ENCODE measurements around the gene AHRR. TPM values are rescaled to one million over a fixed set of nuclear protein-coding genes. Genes with fewer than 3 reads are reported as not detected.

The AHRR gene
- total RNA-seq, 1 experiment from 2014 or later: 2.2 TPM

DNA sequence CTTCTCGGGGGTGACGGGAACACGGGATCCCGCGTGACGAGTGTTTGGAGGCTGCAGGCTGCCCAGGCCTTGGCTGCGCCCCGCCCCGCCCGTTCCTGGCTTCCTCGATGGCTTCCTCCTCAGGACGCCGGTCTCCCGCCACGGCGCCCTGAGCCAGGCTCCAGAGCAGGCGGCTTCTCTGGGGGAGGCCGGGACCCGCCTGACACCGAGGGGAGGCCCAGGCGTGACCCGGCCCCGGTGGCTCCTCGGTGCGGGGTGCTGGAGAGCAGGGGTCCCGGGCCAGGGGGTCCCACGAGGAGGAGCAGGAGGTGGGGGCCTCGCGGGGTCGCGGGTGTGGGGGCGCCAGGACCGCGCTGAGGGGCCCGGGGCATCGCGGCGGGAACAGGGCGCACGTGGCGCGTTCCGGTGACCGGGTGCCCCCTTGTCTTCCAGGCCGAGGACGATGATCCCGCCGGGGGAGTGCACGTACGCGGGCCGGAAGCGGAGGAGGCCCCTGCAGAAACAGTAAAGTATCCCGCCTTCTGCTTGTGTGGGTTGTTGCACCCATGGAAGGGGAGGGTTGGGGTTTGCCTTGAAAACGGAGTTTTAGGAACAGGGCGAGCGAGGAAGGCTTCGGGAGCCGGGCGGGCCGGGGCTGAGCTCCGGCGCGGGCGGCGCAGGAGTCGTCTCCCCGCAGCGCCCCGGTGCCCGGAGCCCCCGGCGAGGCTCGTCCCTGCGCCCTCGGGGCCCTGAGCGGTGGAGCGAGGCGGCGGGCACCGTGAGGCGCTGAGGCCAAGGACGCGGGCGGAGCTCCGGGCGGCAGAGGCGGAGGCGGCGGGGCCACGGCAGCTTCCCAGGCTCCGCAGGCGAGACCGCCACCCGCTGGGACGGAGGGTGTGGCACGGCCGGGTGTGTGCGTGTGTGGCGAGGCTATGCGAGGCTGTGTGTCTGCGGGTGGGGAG, 22.2 kb downstream of the AHRR start:
- Histone ChIP-seq H4K20me1 (ENCODE audit: control insufficient read depth, insufficient read depth, insufficient read length) (no peaks in the 10 kb centered on the region), H3K79me1 (ENCODE audit: insufficient read depth, low read depth, low read length, poor library complexity, severe bottlenecking) (no peaks in the 10 kb centered on the region), H2BK20ac (ENCODE audit: low read depth, low read length, poor library complexity, severe bottlenecking) (no peak overlapping the region), H2AK5ac (ENCODE audit: insufficient read length, low read length) (no peak overlapping the region), H3K56ac (ENCODE audit: insufficient read length, low read depth, low read length) (no peak overlapping the region), H3K4ac (ENCODE audit: low read depth, low read length) (no peak overlapping the region), H2BK15ac (ENCODE audit: low read depth, low read length) (no peak overlapping the region), H3K9me3 (ENCODE audit: control insufficient read depth, low read depth, low read length) (no peaks in the 10 kb centered on the region), H2BK12ac (ENCODE audit: insufficient read length, low read depth, low read length) (no peak overlapping the region), H4K8ac (replicated peaks; ENCODE audit: insufficient read length, low read depth, low read length) (no peak overlapping the region), H3K4me2 (ENCODE audit: insufficient read depth, insufficient read length, low read length) (peak overlapping the region; percentile 24), H4K91ac (ENCODE audit: insufficient read length, low read depth, low read length) (no peak overlapping the region), H3K79me2 (ENCODE audit: insufficient read depth, low read length) (no peaks in the 10 kb centered on the region), H3K9ac (ENCODE audit: extremely low read depth, insufficient read length, low read length) (no peak overlapping the region), H3K4me1 (ENCODE audit: insufficient read depth, low read length) (no peaks in the 10 kb centered on the region), H3K18ac (ENCODE audit: insufficient read length, low read depth, low read length) (no peak overlapping the region), H2BK120ac (ENCODE audit: low read depth, low read length, poor library complexity, severe bottlenecking) (no peak overlapping the region), H2BK5ac (ENCODE audit: insufficient read length, low read length) (no peak overlapping the region), H3K27me3 (ENCODE audit: insufficient read depth, low read length) (no peaks in the 10 kb centered on the region; the same call in 1 of the 2 replicates), H4K5ac (ENCODE audit: insufficient read length, low read depth, low read length) (no peak overlapping the region), H3K23ac (ENCODE audit: insufficient read length, low read depth, low read length) (no peak overlapping the region), H3K23me2 (ENCODE audit: insufficient read length, low read depth, low read length, poor library complexity, severe bottlenecking) (peaks cover 6% of the 10 kb centered on the region), H3K14ac (ENCODE audit: insufficient read depth, low read length) (0 out of 2 replicates have a peak overlapping the region, but pooled peaks have one; percentile 2), H3K27ac (ENCODE audit: insufficient read length, low read depth, low read length) (no peak overlapping the region), H3T11ph (ENCODE audit: low read length) (no peak overlapping the region), H2AFZ (ENCODE audit: low read length) (no peak overlapping the region)
- Mint-ChIP-seq H3K27ac (no peak overlapping the region), H3K4me1 (peaks cover 14 to 24% of the 10 kb centered on the region in 2 experiments), H3K9me3 (peaks cover 0 to 10% of the 10 kb centered on the region in 2 experiments; a peak in 2 of 5 replicates), H3K27me3 (ENCODE audit: low read depth) (peaks cover 28% of the 10 kb centered on the region), H3K36me3 (ENCODE audit: insufficient read depth in 1 of 3, low read depth in 3 of 3) (no peaks in the 10 kb centered on the region), H3K4me3 (peak overlapping the region; percentile 52 to 73; a peak in 4 of 5 replicates)
- no peak for DNase-seq
- no CpG with 5 or more reads among the region's 102 CpGs for WGBS (ENCODE audit: extremely low coverage, insufficient read length, low lambda C conversion rate)
- no peak for TF ChIP-seq CTCF (conservative IDR thresholded peaks at IDR 0.05)
